ELF-1 (cell line): ENCODE data around the gene SUMF1.
"Not testable (repeated sequence)": the region's sequence is repeated elsewhere in the genome, so short reads cannot be mapped to it uniquely, and the experiment has no call there.

Source experiments
- DNase-seq: peaks from one replicate; pipeline ENCODE4 v3.0.0-alpha.2; 2016; ENCODE audit warnings: low read depth, low spot score

Gene SUMF1

GRCh38 chr3:4461468-4462090 is 5.5 kb downstream of the SUMF1 start:
- no peak for DNase-seq

- DNase-seq: no peak
Measured at GRCh38 chr3:4460334-4460733, 6.7 kb downstream of the SUMF1 start.

DNA sequence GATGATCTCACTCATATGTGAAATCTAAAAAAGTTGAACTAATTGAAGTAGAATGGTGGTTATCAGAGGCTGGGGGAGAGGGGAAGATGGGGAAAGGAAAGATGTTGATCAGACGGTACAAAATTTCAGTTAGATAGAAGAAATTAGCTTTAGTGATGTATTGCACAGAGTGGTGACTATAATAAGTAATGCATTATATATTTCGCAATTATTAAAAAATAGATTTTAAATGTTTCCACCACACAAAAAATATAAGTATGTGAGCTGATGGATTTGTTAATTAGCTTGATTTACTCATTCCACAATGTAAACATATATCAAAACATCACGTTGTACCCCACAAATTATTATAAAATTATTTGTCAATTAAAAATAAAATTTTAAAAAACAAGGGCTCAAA is 8.1 kb downstream of the SUMF1 start:
- DNase-seq: no peak

DNA sequence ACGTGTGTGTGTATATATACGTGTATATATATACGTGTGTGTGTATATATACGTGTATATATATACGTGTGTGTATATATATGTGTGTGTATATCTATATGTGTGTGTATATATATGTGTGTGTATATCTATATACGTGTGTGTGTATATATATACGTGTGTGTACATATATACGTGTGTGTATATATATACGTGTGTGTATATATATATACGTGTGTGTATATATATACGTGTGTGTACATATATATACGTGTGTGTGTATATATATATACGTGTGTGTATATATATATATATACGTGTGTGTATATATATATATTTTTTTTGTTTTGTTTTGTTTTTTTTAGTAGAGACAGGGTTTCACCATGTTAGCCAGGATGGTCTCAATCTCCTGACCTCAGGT is 10.3 kb downstream of the SUMF1 start:
- DNase-seq: not testable (repeated sequence)

- DNase-seq: no peak
Measured at GRCh38 chr3:4454142-4454541, 12.9 kb downstream of the SUMF1 start.

GRCh38 chr3:4449043-4449805 is 17.8 kb downstream of the SUMF1 start:
- DNase-seq: no peak

DNA sequence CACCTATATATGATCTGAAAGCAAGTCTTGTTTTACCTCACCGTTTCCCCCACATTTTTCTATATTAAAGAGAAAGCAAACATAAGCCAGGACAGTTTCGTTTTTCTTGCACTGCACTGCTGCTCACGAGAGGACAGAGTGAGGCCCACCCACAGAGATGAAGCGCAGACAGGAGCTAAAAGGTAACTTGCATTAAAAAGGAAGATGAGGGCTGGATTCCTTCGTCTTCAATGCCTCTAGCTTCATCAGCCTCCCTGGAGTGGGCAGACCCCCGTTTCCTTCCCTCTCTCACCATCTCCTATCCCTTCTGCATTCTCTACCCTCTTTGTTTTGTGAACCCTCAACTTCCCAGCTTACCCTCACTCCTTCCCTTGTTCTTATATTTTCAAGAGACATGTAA is 18.9 kb downstream of the SUMF1 start:
- no peak for DNase-seq

DNA sequence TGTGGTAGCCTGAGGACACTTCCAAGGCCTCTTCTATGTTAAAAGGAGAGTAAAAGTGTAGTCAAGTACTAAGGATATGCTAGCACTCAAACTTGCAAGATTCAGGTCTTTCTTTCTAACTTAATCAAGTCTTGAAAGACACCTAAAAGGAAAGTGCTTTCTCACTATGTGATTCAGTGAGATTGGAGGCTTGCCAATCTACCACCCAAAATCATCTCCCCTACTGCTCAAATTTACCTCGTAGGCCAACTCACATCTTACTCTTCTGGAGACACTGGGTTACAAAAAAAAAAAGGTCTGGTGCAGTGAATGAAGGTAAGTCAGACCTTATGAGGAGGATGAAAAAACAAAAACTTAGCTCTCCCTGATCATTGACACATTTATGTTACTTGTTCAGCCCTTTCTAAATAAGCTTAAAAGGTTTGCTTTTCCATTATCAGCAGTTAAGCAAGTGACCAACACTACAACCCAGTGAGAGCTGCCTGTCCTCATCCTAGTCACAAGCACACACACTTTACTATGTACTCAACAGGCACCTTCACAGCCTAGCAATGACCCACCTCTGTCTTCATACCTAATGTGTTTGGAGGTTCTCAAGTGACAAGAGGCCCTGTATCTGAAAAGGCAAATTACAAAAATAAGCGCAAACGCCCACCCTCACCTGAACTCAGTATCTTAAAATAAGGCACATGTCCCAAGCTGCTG is 19.6 kb downstream of the SUMF1 start:
- DNase-seq: no peak

- DNase-seq: no peak
Measured at GRCh38 chr3:4440951-4441350, 26.1 kb downstream of the SUMF1 start.

DNA sequence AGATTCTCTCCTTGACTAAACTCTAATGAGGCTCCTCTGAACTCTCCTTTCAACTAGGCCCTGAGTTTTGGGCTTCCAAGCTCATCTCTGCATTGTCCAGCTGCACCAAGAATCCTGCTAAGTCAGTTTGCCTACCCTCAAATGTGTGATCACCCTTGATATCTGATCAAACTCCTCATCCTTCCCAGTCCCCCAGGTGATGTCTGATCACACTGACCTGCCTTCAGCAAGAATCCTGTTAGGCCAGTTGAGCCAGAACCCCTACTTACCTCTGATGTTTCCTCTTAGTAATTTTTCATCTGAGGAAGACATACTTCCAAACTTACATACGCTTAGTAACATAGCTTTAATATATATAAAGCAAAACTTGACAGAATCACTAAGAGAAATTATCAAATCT is 28.8 kb downstream of the SUMF1 start:
- peak; percentile 58 for DNase-seq

DNA sequence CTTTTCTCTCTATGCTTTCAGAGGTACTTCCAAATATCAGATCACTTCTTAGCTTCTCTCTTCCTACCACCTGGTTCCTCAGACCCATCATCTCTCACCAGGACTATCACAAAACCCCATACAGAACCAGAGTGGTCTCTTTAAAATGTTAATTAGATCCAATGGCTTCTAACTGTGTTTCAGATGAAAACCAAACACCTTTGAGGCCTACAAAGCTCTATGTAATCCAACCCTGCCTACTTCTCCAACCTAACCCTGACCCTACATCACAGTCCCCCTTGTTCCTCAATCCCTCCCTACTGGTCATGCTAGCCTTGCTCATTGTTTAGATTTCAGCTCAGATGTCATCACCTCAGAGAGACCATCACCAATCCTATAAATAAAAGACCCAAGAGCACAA is 34.8 kb downstream of the SUMF1 start:
- peak; percentile 6 for DNase-seq

DNA sequence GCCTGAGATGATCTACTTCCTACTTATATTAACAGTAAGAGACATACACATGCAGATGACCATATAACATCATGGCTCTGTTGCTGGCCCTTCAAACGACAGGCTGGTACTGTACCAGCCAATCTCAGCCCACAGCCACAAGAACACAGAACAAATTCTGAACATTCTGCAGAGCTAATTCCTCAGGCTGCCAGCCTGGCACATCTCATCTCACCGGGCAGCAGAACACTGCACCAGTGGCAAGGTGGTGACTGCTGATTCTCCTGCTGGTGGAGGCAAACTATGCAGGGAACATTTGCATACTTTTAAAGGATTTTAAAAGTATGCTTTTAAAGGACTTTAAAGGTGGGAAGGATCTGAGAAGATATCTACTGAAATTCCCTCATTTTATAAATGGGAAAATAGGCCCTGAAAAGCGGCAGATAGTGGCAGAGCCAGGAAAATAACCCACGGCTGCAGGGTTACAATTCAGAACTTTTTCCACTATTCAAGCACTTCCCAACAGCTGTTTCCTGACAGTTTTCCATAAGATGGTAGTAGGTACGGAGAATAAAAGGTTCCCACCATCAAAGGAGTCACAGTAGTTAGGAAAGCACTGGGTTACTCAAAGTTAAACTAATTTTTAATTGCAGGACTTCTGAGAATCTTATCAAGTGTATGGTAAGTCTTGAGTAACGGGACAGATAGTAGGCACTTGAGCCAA is 37.3 kb downstream of the SUMF1 start:
- DNase-seq: no peak

- no peak for DNase-seq
Measured at GRCh38 chr3:4426782-4427344, 40.2 kb downstream of the SUMF1 start.

DNA sequence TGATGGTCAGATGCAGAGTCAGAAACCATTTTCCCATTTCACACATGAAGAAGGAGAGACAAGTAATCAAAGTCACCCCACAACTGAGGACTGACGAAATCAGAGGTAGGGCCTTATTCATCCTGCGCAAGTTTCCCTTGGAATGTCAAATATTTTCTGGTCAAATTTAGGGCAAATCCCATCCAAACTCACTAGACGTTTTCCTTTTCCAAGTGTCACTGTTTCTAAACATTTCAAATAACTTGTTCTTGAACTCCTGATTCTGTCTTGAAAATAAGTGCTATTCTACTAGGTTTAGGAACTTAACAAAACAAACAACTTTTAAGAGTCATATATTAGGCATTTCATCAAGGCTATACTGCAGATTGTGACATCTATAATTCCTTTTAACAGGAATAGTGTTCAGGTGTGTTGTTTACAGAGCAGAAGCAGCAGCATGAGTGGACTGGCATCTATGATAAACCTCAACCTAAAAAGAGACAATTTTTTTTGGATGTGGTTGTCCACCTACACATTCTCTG is 40.7 kb downstream of the SUMF1 start:
- DNase-seq: no peak

- no peak for DNase-seq
Measured at GRCh38 chr3:4425707-4426106, 41.4 kb downstream of the SUMF1 start.

DNA sequence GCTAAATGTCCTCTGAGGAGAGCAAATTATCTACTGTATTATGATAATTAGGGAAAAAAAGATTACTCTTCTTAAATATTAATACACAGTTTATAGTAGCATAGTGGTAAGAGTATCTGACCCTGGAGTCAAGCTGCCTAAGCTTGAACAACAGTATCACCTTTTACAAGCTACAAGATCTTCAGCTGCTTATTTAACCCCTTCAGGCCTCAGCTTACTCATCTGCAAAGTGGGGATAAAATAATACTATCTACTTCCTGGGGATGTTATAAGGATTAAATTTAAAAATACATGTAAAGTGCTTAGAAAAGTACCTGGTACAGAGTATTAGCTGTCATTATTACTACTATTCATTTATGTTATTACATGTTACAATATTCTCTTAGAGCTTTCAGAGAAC is 42.0 kb downstream of the SUMF1 start:
- DNase-seq: no peak

GRCh38 chr3:4421121-4421520 is 45.9 kb downstream of the SUMF1 start:
- DNase-seq: no peak

- no peak for DNase-seq
Measured at GRCh38 chr3:4419920-4420319, 47.1 kb downstream of the SUMF1 start.

GRCh38 chr3:4419386-4419785 is 47.7 kb downstream of the SUMF1 start:
- DNase-seq: no peak

- DNase-seq: no peak
Measured at GRCh38 chr3:4418156-4418555, 48.9 kb downstream of the SUMF1 start.

- no peak for DNase-seq
Measured at GRCh38 chr3:4417449-4417848, 49.6 kb downstream of the SUMF1 start.

- DNase-seq: no peak
Measured at GRCh38 chr3:4416961-4417360, 50.1 kb downstream of the SUMF1 start.
